ENCODE results near the gene H6PD.

The H6PD gene

GRCh38 chr1:9222846-9223625 is 11.5 kb upstream of the H6PD start:
- DNase-seq (ENCODE audit: low read depth in 2 of 2): no peak
- no peak overlapping the region for H3K4me3 ChIP-seq (replicated peaks in 1 of 2; ENCODE audit: low read depth in 2 of 2, low read length in 2 of 2)
- TF ChIP-seq CTCF (IDR thresholded peaks at IDR 0.05; ENCODE audit: low read depth, low read length): no peak

GRCh38 chr1:9224664-9225410 is 9.7 kb upstream of the H6PD start:
- no peak for DNase-seq (ENCODE audit: low read depth in 2 of 2)
- no peak for TF ChIP-seq CTCF (IDR thresholded peaks at IDR 0.05; ENCODE audit: low read depth, low read length)

GRCh38 chr1:9225411-9225785 is 9.2 kb upstream of the H6PD start:
- TF ChIP-seq CTCF (IDR thresholded peaks at IDR 0.05; ENCODE audit: low read depth, low read length): no peak
- DNase-seq (ENCODE audit: low read depth in 2 of 2): no peak
- H3K4me3 ChIP-seq (replicated peaks in 1 of 2; ENCODE audit: low read depth in 2 of 2, low read length in 2 of 2): no peak overlapping the region

More at GRCh38 chr1:9224664-9225410, 9.7 kb upstream of the H6PD start:
- no peak overlapping the region for H3K4me3 ChIP-seq (replicated peaks in 1 of 2; ENCODE audit: low read depth in 2 of 2, low read length in 2 of 2)

GRCh38 chr1:9228609-9229008 is 6.0 kb upstream of the H6PD start:
- no peak for DNase-seq (ENCODE audit: low read depth in 2 of 2)
- no peak for TF ChIP-seq CTCF (IDR thresholded peaks at IDR 0.05; ENCODE audit: low read depth, low read length)
- no peak overlapping the region for H3K4me3 ChIP-seq (replicated peaks in 1 of 2; ENCODE audit: low read depth in 2 of 2, low read length in 2 of 2)

GRCh38 chr1:9229549-9229948 is 5.0 kb upstream of the H6PD start:
- no peak overlapping the region for H3K4me3 ChIP-seq (replicated peaks in 1 of 2; ENCODE audit: low read depth in 2 of 2, low read length in 2 of 2)
- no peak for TF ChIP-seq CTCF (IDR thresholded peaks at IDR 0.05; ENCODE audit: low read depth, low read length)
- no peak for DNase-seq (ENCODE audit: low read depth in 2 of 2)

- no peak for TF ChIP-seq CTCF (IDR thresholded peaks at IDR 0.05; ENCODE audit: low read depth, low read length)
- H3K4me3 ChIP-seq (replicated peaks in 1 of 2; ENCODE audit: low read depth in 2 of 2, low read length in 2 of 2): no peak overlapping the region
Measured at GRCh38 chr1:9230869-9231533, 3.6 kb upstream of the H6PD start.

More at GRCh38 chr1:9230869-9231533, 3.6 kb upstream of the H6PD start:
- DNase-seq (ENCODE audit: low read depth in 2 of 2): peak in 1 of 2 donors; percentile 39

Measured in cardiac fibroblast (primary cell).